Stimulated activated CD4-positive, alpha-beta T cell treated with anti-CD3 and anti-CD28 coated beads, TNF-alpha, amount 100 ng/mL, for 1 hour (primary cell): ENCODE measurements around the gene BAIAP2.
"Not testable (repeated sequence)": the region's sequence is repeated elsewhere in the genome, so short reads cannot be mapped to it uniquely, and the experiment has no call there.

Experiments
- DNase-seq, 3 donors: peaks; one replicate each; pipeline ENCODE4 v3.0.0-alpha.2; 2020; ENCODE audit warnings: low read depth in 3 of 3, low spot score in 1 of 3

Gene BAIAP2

GRCh38 chr17:81021531-81022343, 13.2 kb upstream of the BAIAP2 start:
- no peak for DNase-seq

- no peak for DNase-seq
These were observed 12.6 kb upstream of the BAIAP2 start for GRCh38 chr17:81022344-81022676.

GRCh38 chr17:81025065-81025740, 9.7 kb upstream of the BAIAP2 start:
- no peak for DNase-seq

GRCh38 chr17:81025741-81026129, 9.2 kb upstream of the BAIAP2 start:
- no peak for DNase-seq

GRCh38 chr17:81026266-81027036, 8.5 kb upstream of the BAIAP2 start:
- no peak for DNase-seq

GRCh38 chr17:81027038-81027437, 7.9 kb upstream of the BAIAP2 start:
- no peak for DNase-seq

GRCh38 chr17:81027591-81028505, 7.1 kb upstream of the BAIAP2 start:
- no peak for DNase-seq

- DNase-seq = no peak
These were observed 6.5 kb upstream of the BAIAP2 start for GRCh38 chr17:81028506-81028858.

GRCh38 chr17:81029859-81030258, 5.1 kb upstream of the BAIAP2 start:
- DNase-seq = no peak

- not testable (repeated sequence) for DNase-seq
These were observed 4.6 kb upstream of the BAIAP2 start for GRCh38 chr17:81030312-81030711.

- DNase-seq = no peak
These were observed 4.0 kb upstream of the BAIAP2 start for GRCh38 chr17:81030741-81031565.

GRCh38 chr17:81031566-81032550, 3.1 kb upstream of the BAIAP2 start:
- DNase-seq = no peak

- no peak for DNase-seq
These were observed 2.1 kb upstream of the BAIAP2 start for GRCh38 chr17:81032641-81033480.

GRCh38 chr17:81033535-81034167, 1.3 kb upstream of the BAIAP2 start:
- DNase-seq = no peak

- no peak for DNase-seq
These were observed 678 bp upstream of the BAIAP2 start for GRCh38 chr17:81034168-81034777.

- no peak for DNase-seq
These were observed 708 bp downstream of the BAIAP2 start for GRCh38 chr17:81035521-81036196.
